Hepatocyte (in vitro differentiated cells): ENCODE data around the gene DNAH11.

Source experiments
- CTCF ChIP-seq: fragments of 200-600 bp; sonication (generic); IDR thresholded peaks from 2 replicates; pipeline ENCODE4 v1.5.1; 2016; ENCODE audit warnings: antibody characterized with exemption, mild to moderate bottlenecking; ENCODE audit not compliant: poor library complexity
- EZH2 ChIP-seq: fragments of 200-600 bp; sonication (generic); IDR thresholded peaks from 2 replicates; pipeline ENCODE4 v1.6.1; 2016; ENCODE audit warnings: antibody characterized with exemption, mild to moderate bottlenecking, borderline replicate concordance

- TF ChIP-seq CTCF (no peak), EZH2 (no peak)
Measured at GRCh38 chr7:21851559-21851967, 308.7 kb downstream of the DNAH11 start.
